Mucosa of stomach (tissue), 1 donor: ENCODE data around the gene CTNNBL1.

ENCODE experiments used
- H3K27me3 ChIP-seq: one replicate; pipeline ENCODE4 v1.7.0; 2013; ENCODE audit warnings: mild to moderate bottlenecking, low read length; ENCODE audit not compliant: control insufficient read depth, insufficient read depth
- H3K36me3 ChIP-seq: one replicate; pipeline ENCODE4 v1.7.0; 2013; ENCODE audit warnings: low read length; ENCODE audit not compliant: control insufficient read depth, insufficient read depth
- H3K4me1 ChIP-seq: one replicate; pipeline ENCODE4 v1.7.0; 2013; ENCODE audit warnings: mild to moderate bottlenecking, low read length; ENCODE audit not compliant: control insufficient read depth, insufficient read depth
- H3K4me3 ChIP-seq: one replicate; pipeline ENCODE4 v1.7.0; 2013; ENCODE audit warnings: low read length
- H3K9ac ChIP-seq: one replicate; pipeline ENCODE4 v1.7.0; 2013; ENCODE audit warnings: mild to moderate bottlenecking, low read length, moderate library complexity
- H3K9me3 ChIP-seq: one replicate; pipeline ENCODE4 v1.7.0; 2013; ENCODE audit warnings: mild to moderate bottlenecking, low read length, moderate library complexity; ENCODE audit not compliant: control insufficient read depth
- donor health status: Pancreatic carcinoma.

CTNNBL1 gene

DNA sequence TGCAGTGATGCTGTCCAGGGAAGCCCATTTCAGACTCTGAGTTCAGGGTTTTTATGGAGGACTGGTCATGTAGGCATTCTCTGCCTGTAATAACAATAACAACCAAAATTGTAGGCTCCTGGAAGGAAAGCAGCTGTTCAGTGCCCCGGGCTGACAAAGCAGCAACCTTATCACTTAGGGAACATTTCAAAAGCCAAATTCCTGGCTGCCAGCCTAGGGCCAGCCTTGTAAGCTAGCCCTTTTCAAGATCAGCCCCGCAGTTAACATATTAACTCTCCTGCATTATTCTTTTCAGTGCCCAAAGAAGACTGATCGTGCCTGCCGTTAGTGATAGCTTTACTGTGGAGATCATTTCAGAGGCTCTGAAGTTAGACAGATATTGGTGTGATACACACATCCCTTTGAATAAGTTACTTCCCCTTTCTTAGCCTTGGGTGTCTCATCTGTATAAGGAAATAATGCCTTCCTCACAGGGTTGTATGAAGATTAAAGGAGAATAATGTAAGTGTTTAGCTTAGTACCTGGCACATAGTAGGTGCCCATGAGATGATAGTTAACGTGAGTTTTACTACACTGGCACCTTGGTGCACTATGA, 44.1 kb downstream of the CTNNBL1 start:
- Histone ChIP-seq H3K4me3 (no peak overlapping the region), H3K9me3 (no peaks in the 10 kb centered on the region), H3K4me1 (peaks cover 61% of the 10 kb centered on the region), H3K9ac (no peak overlapping the region), H3K36me3 (no peaks in the 10 kb centered on the region), H3K27me3 (no peaks in the 10 kb centered on the region)

- peaks cover 43% of the 10 kb centered on the region for H3K4me1 ChIP-seq
- H3K27me3 ChIP-seq: no peaks in the 10 kb centered on the region
- H3K9ac ChIP-seq: no peak overlapping the region
- H3K36me3 ChIP-seq: no peaks in the 10 kb centered on the region
- H3K9me3 ChIP-seq: no peaks in the 10 kb centered on the region
- no peak overlapping the region for H3K4me3 ChIP-seq
These were observed 47.2 kb downstream of the CTNNBL1 start for GRCh38 chr20:37741055-37741454.

- H3K36me3 ChIP-seq: peaks cover 1% of the 10 kb centered on the region
- H3K4me3 ChIP-seq: no peak overlapping the region
- peaks cover 42% of the 10 kb centered on the region for H3K4me1 ChIP-seq
- H3K9me3 ChIP-seq: no peaks in the 10 kb centered on the region
- no peak overlapping the region for H3K9ac ChIP-seq
- H3K27me3 ChIP-seq: no peaks in the 10 kb centered on the region
These were observed 47.7 kb downstream of the CTNNBL1 start for GRCh38 chr20:37741570-37741969.

DNA sequence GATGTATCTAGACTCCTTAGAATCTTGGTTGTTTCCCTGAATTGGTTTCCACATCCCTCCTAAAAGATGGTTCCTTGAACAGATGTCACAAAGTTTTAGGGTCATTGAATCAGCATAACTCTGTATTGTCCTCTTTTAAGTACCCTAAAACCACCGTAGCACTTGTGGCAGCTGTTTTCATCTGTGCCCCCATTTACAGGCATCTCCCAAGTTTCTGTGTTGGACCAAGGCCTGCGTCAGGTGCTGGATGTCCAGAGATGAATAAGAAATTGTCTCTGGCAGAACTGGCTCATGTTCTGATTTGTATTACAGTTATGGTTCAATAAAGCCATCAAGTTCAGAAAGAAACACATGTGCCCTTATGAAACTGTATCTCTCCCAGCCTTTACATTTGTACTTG, 48.3 kb downstream of the CTNNBL1 start:
- Histone ChIP-seq H3K4me1 (peaks cover 36% of the 10 kb centered on the region), H3K27me3 (no peaks in the 10 kb centered on the region), H3K9me3 (no peaks in the 10 kb centered on the region), H3K9ac (no peak overlapping the region), H3K4me3 (no peak overlapping the region), H3K36me3 (peaks cover 4% of the 10 kb centered on the region)

DNA sequence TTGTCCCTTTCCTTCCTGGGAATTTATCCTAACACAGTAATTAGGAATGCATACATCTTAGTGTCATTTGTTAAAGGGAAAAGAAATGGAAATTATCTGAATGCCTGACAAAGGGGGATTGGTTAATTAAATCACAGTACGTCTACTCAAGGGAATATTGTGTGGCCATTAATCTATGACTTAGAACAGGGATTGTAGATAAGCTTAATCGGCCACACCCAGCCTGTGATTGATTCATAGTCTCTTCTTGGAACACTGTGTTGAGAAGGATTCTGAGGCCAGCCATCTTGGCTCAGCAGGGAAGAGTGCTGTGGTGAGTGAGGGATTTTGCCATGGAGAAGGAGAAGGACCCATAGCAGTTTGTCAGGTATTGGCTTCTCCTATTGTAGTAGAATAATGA, 50.5 kb downstream of the CTNNBL1 start:
- no peak overlapping the region for H3K4me3 ChIP-seq
- H3K36me3 ChIP-seq: peaks cover 4% of the 10 kb centered on the region
- H3K9me3 ChIP-seq: no peaks in the 10 kb centered on the region
- H3K27me3 ChIP-seq: no peaks in the 10 kb centered on the region
- peaks cover 17% of the 10 kb centered on the region for H3K4me1 ChIP-seq
- H3K9ac ChIP-seq: no peak overlapping the region

- Histone ChIP-seq H3K9ac (peak overlapping the region; percentile 2), H3K4me3 (peak overlapping the region; percentile 1), H3K4me1 (peaks cover 8% of the 10 kb centered on the region), H3K27me3 (no peaks in the 10 kb centered on the region), H3K9me3 (no peaks in the 10 kb centered on the region), H3K36me3 (peaks cover 4% of the 10 kb centered on the region)
These were observed 51.7 kb downstream of the CTNNBL1 start for GRCh38 chr20:37745553-37745952.

- Histone ChIP-seq H3K4me1 (no peaks in the 10 kb centered on the region), H3K9ac (no peak overlapping the region), H3K36me3 (peaks cover 4% of the 10 kb centered on the region), H3K27me3 (no peaks in the 10 kb centered on the region), H3K9me3 (no peaks in the 10 kb centered on the region), H3K4me3 (no peak overlapping the region)
These were observed 54.2 kb downstream of the CTNNBL1 start for GRCh38 chr20:37748015-37748414.

DNA sequence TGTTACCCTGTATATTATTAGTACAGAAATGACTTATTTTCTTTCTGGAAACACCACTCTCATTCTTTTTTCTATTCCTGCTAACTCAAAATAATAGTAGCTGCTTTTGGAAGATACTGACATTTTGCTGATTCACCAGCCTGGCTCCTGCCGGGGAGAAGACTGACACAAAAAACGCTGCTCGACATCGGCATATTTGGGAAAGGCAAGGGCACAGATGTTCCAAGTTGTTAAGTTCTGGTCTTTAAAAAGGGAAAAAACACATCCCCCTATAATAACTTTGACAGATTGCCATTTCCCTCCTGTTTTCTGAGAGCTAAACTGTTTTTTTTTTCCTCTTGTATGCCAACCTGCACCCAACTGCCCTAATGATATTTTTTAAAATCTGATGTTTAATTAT, 55.4 kb downstream of the CTNNBL1 start:
- Histone ChIP-seq H3K9ac (no peak overlapping the region), H3K4me1 (no peaks in the 10 kb centered on the region), H3K9me3 (no peaks in the 10 kb centered on the region), H3K36me3 (peaks cover 4% of the 10 kb centered on the region), H3K4me3 (no peak overlapping the region), H3K27me3 (no peaks in the 10 kb centered on the region)

- peaks cover 4% of the 10 kb centered on the region for H3K36me3 ChIP-seq
These were observed 56.0 kb downstream of the CTNNBL1 start for GRCh38 chr20:37749620-37750403.

DNA sequence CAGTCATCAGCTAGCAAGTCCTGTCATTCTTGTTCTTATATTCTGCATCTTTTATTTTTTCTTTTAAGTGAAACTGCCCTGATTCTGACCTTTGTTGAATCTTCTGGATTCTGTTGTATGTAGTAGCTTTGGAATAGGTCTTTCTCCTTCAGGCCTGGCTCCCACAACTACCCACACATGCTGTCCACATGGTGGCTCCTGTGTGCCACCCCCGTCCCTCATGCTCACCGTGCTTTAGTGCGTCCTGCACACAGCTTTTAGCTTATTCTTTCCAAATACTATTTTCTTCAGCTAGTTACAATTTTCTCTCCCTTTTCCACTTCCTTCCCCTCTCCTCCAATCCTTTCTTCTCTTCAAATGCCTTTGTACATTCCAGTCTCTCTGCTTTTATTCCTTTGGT, 61.8 kb downstream of the CTNNBL1 start:
- Histone ChIP-seq H3K9me3 (no peaks in the 10 kb centered on the region), H3K9ac (no peak overlapping the region), H3K27me3 (no peaks in the 10 kb centered on the region), H3K4me1 (no peaks in the 10 kb centered on the region), H3K36me3 (peaks cover 3% of the 10 kb centered on the region), H3K4me3 (no peak overlapping the region)

More at GRCh38 chr20:37749620-37750403, 56.0 kb downstream of the CTNNBL1 start:
- Histone ChIP-seq H3K4me3 (no peak overlapping the region), H3K27me3 (no peaks in the 10 kb centered on the region), H3K4me1 (no peaks in the 10 kb centered on the region), H3K9me3 (no peaks in the 10 kb centered on the region), H3K9ac (no peak overlapping the region)

- H3K9me3 ChIP-seq: no peaks in the 10 kb centered on the region
- peaks cover 3% of the 10 kb centered on the region for H3K36me3 ChIP-seq
- no peaks in the 10 kb centered on the region for H3K27me3 ChIP-seq
- H3K4me3 ChIP-seq: no peak overlapping the region
- H3K9ac ChIP-seq: no peak overlapping the region
- no peaks in the 10 kb centered on the region for H3K4me1 ChIP-seq
These were observed 62.4 kb downstream of the CTNNBL1 start for GRCh38 chr20:37756234-37756633.

- peaks cover 3% of the 10 kb centered on the region for H3K36me3 ChIP-seq
- H3K4me3 ChIP-seq: no peak overlapping the region
- no peak overlapping the region for H3K9ac ChIP-seq
- H3K4me1 ChIP-seq: no peaks in the 10 kb centered on the region
- H3K27me3 ChIP-seq: no peaks in the 10 kb centered on the region
- H3K9me3 ChIP-seq: no peaks in the 10 kb centered on the region
These were observed 63.7 kb downstream of the CTNNBL1 start for GRCh38 chr20:37757550-37757949.
